ENCODE results near the gene LAMA3. TPM values are rescaled to one million over a fixed set of nuclear protein-coding genes. Genes with fewer than 3 reads are reported as not detected.

LAMA3 gene
- total RNA-seq, 2 donors from 2014 or later, result 0.19 TPM; not detected in 1

DNA sequence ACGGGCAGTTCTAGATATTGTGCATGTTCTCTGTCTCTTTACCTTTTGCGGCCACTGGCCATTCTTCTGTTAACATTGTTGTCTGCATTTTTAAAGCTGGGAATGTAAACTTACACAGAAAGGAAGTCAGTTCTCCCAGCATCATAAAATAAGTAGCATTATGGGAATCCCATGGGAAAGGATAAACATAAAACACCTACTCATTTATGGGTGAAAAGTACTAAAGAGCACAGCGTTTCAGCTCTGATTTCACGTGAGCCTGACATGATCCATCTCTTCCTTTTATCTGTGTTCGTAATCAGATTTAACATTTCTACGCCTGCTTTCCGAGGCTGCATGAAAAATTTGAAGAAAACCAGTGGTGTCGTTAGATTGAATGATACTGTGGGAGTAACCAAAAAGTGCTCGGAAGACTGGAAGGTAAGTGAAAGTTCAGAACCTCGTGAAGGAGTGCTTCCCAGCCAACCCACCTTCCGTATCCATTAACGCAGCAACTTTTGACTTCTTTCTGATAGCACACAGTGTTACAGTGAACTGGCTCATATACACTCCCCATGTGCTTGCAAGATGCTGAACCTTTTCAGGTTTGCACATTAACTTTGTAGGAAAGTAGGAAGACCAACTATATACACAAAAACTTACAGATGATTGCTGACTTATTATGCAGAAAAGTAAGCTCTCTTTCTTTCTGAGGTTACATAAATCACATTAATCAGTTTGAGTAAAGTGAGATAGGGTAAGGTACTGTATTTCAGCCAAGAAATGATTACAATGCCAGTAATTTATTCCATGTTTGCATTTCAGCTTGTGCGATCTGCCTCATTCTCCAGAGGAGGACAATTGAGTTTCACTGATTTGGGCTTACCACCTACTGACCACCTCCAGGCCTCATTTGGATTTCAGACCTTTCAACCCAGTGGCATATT is 238.8 kb downstream of the LAMA3 start:
- no peak overlapping the region for H3K27ac Mint-ChIP-seq
- H3K4me1 Mint-ChIP-seq (ENCODE audit: low read depth), result peaks cover 21% of the 10 kb centered on the region
- no peaks in the 10 kb centered on the region for H3K36me3 Mint-ChIP-seq (ENCODE audit: insufficient read depth in 2 of 2)
- DNase-seq, result no peak
- H3K9me3 Mint-ChIP-seq, result no peaks in the 10 kb centered on the region
- no peak for ATAC-seq (replicated peaks in 1 of 2)
- H3K27me3 Mint-ChIP-seq (ENCODE audit: low read depth), result no peaks in the 10 kb centered on the region
- no peak overlapping the region for H3K4me3 Mint-ChIP-seq

DNA sequence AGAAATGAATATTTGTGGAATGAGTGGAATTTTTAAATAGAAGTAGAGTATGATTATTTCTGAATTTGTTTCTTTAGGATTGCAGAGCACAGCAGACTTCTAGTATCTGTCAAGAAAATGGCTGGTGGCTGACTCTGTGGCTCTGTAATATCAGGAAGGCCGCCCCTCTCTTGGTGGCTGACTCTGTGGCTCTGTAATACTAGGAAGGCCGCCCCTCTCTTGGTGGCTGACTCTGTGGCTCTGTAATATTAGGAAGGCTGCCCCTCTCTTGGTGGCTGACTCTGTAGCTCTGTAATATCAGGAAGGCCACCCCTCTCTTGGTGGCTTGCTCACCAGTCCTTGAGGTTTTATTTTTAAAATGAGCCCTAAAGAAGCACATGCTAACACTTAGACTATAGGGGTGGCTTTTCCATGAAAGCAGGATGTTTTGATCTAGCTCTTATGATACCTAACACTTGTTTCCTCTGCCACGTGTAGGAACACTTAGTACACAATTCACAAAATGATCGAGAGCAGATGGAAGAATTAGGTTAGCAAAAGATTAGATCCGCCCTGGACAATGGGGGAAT is 240.2 kb downstream of the LAMA3 start:
- peak overlapping the region in 1 of 2 donors; percentile 27 for H3K4me3 Mint-ChIP-seq
- ATAC-seq (replicated peaks in 1 of 2) (peak; percentile 78 to 83), DNase-seq (peak; percentile 11 to 16)
- no peaks in the 10 kb centered on the region for H3K9me3 Mint-ChIP-seq
- H3K4me1 Mint-ChIP-seq (ENCODE audit: low read depth), result peaks cover 26% of the 10 kb centered on the region
- peak overlapping the region; percentile 1 for H3K27ac Mint-ChIP-seq
- no peaks in the 10 kb centered on the region for H3K27me3 Mint-ChIP-seq (ENCODE audit: low read depth)
- H3K36me3 Mint-ChIP-seq (ENCODE audit: insufficient read depth in 2 of 2), result no peaks in the 10 kb centered on the region

DNA sequence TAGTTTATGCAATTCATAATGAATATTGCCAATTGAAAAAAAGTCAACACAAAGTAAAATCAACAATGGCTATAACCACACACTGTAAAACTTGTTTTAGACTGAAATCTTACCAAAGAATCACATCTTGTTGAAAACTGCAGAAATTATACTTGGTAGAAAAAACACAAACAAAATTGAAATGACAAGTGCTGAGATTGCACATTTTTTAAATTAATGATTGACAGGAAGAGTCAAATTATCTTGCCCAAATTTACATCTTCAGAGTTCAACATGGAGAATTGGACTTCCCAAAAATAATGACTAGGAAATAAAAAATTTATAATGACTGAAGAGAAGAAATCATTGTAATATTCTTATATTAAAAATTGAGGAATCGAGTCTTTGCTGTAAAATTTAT is 240.7 kb downstream of the LAMA3 start:
- DNase-seq (no peak), ATAC-seq (replicated peaks in 1 of 2) (no peak)
- H3K4me1 Mint-ChIP-seq (ENCODE audit: low read depth), result peaks cover 31% of the 10 kb centered on the region
- H3K27ac Mint-ChIP-seq, result no peak overlapping the region
- H3K4me3 Mint-ChIP-seq, result no peak overlapping the region
- H3K27me3 Mint-ChIP-seq (ENCODE audit: low read depth), result peaks cover 4% of the 10 kb centered on the region
- no peaks in the 10 kb centered on the region for H3K9me3 Mint-ChIP-seq
- no peaks in the 10 kb centered on the region for H3K36me3 Mint-ChIP-seq (ENCODE audit: insufficient read depth in 2 of 2)

DNA sequence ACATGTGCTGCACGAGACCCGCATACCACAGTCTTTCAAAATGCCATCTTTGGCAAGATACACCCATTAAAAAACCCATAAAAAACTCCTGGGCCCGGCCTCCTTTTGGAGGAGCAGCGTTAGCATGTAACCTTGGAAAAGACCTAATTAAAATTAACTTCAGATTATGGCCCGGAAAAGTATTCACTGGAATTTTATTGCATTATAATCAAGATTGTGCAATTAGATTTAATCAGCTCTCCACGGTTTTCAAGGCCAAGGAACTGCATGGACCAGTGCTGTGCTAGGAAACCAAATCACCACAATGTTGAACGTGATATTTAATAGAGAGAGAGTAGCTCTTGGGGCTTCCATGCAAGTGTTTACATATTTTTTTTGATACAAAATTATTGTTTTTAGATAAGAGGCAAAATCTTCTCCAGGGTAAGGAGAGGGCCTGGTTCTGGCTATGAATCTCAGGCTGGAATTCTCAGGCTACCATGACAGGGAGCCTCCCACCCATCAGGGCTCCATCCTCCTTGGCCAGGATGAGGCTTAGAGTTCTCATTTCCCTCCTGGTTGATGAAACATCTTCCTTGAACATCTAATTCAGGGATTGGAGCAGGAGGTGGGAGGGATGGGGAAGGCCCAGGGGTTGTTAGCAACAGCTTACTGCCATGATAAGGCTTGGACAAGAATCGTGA is 243.3 kb downstream of the LAMA3 start:
- no peak overlapping the region for H3K4me3 Mint-ChIP-seq
- H3K27ac Mint-ChIP-seq, result no peak overlapping the region
- peaks cover 7% of the 10 kb centered on the region for H3K27me3 Mint-ChIP-seq (ENCODE audit: low read depth)
- ATAC-seq (replicated peaks in 1 of 2) (no peak), DNase-seq (no peak)
- no peaks in the 10 kb centered on the region for H3K36me3 Mint-ChIP-seq (ENCODE audit: insufficient read depth in 2 of 2)
- H3K9me3 Mint-ChIP-seq, result no peaks in the 10 kb centered on the region
- H3K4me1 Mint-ChIP-seq (ENCODE audit: low read depth), result peaks cover 56% of the 10 kb centered on the region

DNA sequence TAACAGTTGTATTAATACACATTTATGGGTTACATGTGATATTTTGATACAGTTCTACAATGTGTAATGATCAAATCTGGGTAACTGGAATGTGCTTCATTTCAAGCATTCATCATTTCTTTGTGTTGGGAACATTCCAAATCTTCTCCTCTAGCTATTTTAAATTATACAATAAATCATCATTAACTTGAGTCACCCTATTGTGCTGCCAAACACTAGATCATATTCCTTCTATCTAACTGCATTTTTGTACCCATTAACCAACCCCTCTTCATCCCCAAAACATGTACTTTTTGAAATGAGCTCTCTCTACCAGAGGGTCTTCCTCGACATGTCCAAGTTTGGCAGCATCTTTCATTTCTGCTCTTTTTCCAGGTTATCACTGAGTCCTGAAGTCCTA is 244.2 kb downstream of the LAMA3 start:
- Mint-ChIP-seq H3K36me3 (ENCODE audit: insufficient read depth in 2 of 2) (no peaks in the 10 kb centered on the region), H3K27ac (peak overlapping the region; percentile 16), H3K9me3 (no peaks in the 10 kb centered on the region), H3K27me3 (ENCODE audit: low read depth) (peaks cover 7% of the 10 kb centered on the region), H3K4me3 (no peak overlapping the region), H3K4me1 (ENCODE audit: low read depth) (peaks cover 60% of the 10 kb centered on the region)
- ATAC-seq (replicated peaks in 1 of 2), result no peak
- DNase-seq, result no peak

DNA sequence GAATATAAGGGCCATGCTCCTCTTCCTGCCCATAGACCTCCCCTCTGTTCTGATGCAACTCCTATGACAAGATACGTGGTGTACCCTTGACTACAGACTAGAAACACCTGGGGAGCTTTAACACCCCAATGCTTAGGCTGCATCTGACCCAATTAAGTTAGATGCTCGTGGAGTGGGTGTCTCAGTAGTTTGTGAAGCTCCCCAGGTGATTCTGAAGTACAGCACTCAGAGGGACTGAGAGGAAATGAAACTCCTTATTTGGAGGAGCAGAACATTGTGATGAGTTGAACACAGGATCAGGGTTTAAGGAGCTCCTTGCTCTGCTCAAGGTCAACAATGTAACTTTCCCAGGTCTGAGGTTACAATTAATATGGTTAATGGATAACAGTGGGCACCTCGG is 245.0 kb downstream of the LAMA3 start:
- no peaks in the 10 kb centered on the region for H3K9me3 Mint-ChIP-seq
- H3K27me3 Mint-ChIP-seq (ENCODE audit: low read depth), result peaks cover 11% of the 10 kb centered on the region
- no peak for DNase-seq
- H3K4me3 Mint-ChIP-seq, result no peak overlapping the region
- H3K36me3 Mint-ChIP-seq (ENCODE audit: insufficient read depth in 2 of 2), result no peaks in the 10 kb centered on the region
- no peak overlapping the region for H3K27ac Mint-ChIP-seq
- peak in 1 of 2 donors; percentile 29 for ATAC-seq (replicated peaks in 1 of 2)
- H3K4me1 Mint-ChIP-seq (ENCODE audit: low read depth), result peaks cover 65% of the 10 kb centered on the region

DNA sequence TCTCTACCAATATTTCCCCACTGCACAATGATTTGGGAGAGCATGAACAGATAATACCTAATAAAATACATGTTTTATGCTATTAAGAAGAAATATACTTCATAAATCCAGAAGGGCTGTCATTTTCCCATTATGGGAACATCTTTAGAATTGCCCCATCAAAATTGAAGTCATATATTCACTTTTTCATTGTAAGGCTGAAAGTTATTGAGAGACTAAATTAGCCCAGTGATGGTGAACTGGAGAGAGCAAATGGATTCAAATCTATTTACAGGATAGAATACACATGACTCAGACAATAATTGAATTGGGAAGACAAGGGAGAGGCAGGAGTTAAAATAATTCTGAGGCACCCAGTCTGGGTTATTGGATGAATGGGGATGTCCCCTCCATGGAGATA is 245.6 kb downstream of the LAMA3 start:
- no peak for ATAC-seq (replicated peaks in 1 of 2)
- H3K4me1 Mint-ChIP-seq (ENCODE audit: low read depth), result peaks cover 61% of the 10 kb centered on the region

DNA sequence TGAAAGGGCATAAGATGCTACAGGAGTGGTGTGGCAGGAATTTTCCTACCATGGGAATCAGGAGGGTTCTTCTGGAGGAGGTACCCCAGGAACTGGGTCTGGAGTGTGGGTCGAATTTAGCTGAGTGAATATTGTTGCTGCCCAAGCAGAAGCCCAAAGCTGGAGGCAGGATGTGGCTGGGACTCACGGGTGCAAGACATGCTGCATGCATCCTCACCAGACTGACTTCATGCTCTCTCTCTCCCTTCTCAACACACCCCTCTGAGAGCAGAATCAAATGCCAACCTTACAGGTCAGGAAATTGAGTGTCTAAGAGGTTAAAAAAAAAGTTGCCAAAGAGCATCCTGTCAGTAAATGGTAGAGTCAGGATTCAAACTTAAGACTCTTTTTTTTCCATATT is 246.6 kb downstream of the LAMA3 start:
- no peak overlapping the region for H3K4me3 Mint-ChIP-seq
- H3K27ac Mint-ChIP-seq, result no peak overlapping the region
- peak; percentile 44 to 77 for ATAC-seq (replicated peaks in 1 of 2)

More for the DNA sequence above, 245.6 kb downstream of the LAMA3 start:
- no peak for DNase-seq
- Mint-ChIP-seq H3K27ac (no peak overlapping the region), H3K4me3 (no peak overlapping the region), H3K36me3 (ENCODE audit: insufficient read depth in 2 of 2) (no peaks in the 10 kb centered on the region), H3K9me3 (no peaks in the 10 kb centered on the region), H3K27me3 (ENCODE audit: low read depth) (peaks cover 17% of the 10 kb centered on the region)

DNA sequence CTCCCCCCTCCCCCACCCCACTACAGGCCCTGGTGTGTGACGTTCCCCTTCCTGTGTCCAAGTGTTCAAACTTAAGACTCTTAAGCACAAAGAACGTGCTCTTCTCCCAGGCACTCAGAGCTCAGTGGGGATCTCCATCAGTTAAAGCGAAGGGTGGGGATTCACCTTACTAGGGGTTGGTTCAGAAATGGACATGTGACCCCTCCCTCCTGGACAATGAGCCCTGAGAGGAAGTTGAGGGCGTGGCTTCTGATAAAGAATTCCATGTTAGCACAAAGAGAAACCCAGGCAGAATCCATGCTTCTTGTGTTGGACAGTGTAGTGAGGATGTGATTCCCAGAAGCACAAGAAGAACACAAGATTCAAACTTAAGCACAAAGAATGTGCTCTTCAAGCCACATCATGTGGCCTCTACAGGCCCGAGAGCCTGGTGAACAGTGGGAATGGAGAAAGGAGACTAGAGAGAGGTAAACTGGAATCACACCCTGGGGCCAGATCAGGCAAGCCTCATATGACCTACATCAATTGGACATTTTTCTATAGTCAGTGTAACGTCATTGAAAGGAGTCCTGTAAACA is 247.2 kb downstream of the LAMA3 start:
- ATAC-seq (replicated peaks in 1 of 2) (no peak), DNase-seq (no peak)
- H3K27me3 Mint-ChIP-seq (ENCODE audit: low read depth), result peaks cover 22% of the 10 kb centered on the region
- H3K4me3 Mint-ChIP-seq, result no peak overlapping the region
- H3K36me3 Mint-ChIP-seq (ENCODE audit: insufficient read depth in 2 of 2), result no peaks in the 10 kb centered on the region
- no peaks in the 10 kb centered on the region for H3K9me3 Mint-ChIP-seq
- peaks cover 58% of the 10 kb centered on the region for H3K4me1 Mint-ChIP-seq (ENCODE audit: low read depth)
- H3K27ac Mint-ChIP-seq, result no peak overlapping the region

More for the DNA sequence above, 246.6 kb downstream of the LAMA3 start:
- H3K36me3 Mint-ChIP-seq (ENCODE audit: insufficient read depth in 2 of 2), result no peaks in the 10 kb centered on the region
- H3K27me3 Mint-ChIP-seq (ENCODE audit: low read depth), result peaks cover 19% of the 10 kb centered on the region
- H3K9me3 Mint-ChIP-seq, result no peaks in the 10 kb centered on the region
- peaks cover 56% of the 10 kb centered on the region for H3K4me1 Mint-ChIP-seq (ENCODE audit: low read depth)
- peak in 1 of 2 donors; percentile 11 for DNase-seq

DNA sequence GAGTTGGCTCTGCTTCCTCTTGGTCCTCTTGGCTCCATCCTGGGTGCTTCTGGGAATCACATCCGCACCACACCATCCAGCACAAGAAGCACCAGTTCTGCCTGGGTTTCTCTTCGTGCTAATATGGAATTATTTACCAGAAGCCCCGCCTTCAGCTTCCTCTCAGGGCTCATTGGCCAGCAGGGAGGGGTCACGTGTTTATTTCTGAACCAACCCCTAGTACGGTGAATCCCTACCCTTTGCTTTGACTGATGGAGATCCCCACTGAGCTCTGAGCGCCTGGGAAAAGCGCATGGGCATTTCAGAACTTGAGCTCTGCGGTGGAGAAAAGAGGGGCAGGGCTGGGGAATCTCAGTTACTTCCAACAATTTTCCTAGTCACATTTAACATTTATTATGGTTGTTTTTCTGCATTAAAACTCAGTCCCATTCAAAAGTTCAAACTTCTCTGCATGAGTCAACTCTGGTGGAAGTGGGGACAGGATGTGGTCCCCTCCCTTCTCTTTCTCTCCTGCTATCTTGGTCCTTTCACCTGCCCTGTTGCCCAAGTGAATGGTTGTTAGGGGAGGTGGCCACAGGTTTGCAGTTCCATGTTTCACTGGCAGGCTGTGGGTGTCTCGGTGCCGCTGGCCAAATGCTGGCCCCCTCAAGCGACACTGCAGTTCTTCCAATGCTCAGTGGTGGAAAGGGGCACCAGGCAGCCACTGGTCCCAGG is 248.9 kb downstream of the LAMA3 start:
- Mint-ChIP-seq H3K9me3 (no peaks in the 10 kb centered on the region), H3K27me3 (ENCODE audit: low read depth) (peaks cover 30% of the 10 kb centered on the region), H3K27ac (no peak overlapping the region), H3K4me1 (ENCODE audit: low read depth) (peaks cover 74% of the 10 kb centered on the region), H3K4me3 (peak overlapping the region in 1 of 2 donors; percentile 1), H3K36me3 (ENCODE audit: insufficient read depth in 2 of 2) (no peaks in the 10 kb centered on the region)
- ATAC-seq (replicated peaks in 1 of 2) (peak; percentile 60 to 61), DNase-seq (peak; percentile 12 to 21)

DNA sequence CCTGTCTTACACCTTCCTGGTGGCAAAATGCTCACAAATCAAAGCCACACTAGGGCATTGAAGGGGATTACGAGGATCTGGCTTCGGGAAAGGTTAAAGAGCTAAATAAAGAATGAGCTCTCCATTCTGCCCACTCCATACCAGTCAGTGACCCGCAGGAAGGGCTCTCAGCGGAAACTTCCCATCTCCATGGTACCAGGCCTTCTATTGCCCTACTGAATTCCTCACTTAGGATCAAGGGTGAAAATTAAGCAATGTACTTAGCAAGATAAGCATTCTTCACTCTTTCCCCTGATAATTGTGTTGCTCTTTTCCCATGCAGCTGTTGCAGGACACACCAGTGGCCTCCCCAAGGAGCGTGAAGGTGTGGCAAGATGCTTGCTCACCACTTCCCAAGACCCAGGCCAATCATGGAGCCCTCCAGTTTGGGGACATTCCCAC is 249.7 kb downstream of the LAMA3 start:
- no peaks in the 10 kb centered on the region for H3K9me3 Mint-ChIP-seq
- peaks cover 80% of the 10 kb centered on the region for H3K4me1 Mint-ChIP-seq (ENCODE audit: low read depth)
- H3K36me3 Mint-ChIP-seq (ENCODE audit: insufficient read depth in 2 of 2), result no peaks in the 10 kb centered on the region
- DNase-seq, result no peak
- ATAC-seq (replicated peaks in 1 of 2), result no peak
- no peak overlapping the region for H3K27ac Mint-ChIP-seq
- no peak overlapping the region for H3K4me3 Mint-ChIP-seq
- H3K27me3 Mint-ChIP-seq (ENCODE audit: low read depth), result peaks cover 35% of the 10 kb centered on the region

DNA sequence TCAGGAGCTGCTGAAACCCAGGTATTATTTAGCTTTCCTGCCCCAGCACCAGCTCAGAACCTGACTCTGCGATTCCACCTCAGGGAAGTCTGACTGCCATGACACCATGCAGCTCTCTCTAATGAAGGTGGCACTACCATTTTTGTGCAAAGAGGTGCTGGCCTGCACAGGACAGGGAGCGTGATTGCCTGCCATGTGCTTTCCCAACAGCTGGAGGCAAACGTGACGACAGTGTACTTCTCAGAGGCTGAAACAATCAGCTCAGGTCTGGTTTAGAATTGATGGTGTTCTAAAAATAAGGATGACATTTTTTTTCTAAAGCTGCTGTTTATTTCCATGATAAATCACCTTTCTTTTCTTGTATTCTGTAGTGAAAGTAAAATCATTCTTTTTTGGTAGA is 250.1 kb downstream of the LAMA3 start:
- H3K9me3 Mint-ChIP-seq, result no peaks in the 10 kb centered on the region
- peaks cover 39% of the 10 kb centered on the region for H3K27me3 Mint-ChIP-seq (ENCODE audit: low read depth)
- DNase-seq (no peak), ATAC-seq (replicated peaks in 1 of 2) (no peak)
- no peak overlapping the region for H3K27ac Mint-ChIP-seq
- peaks cover 80% of the 10 kb centered on the region for H3K4me1 Mint-ChIP-seq (ENCODE audit: low read depth)
- no peaks in the 10 kb centered on the region for H3K36me3 Mint-ChIP-seq (ENCODE audit: insufficient read depth in 2 of 2)
- H3K4me3 Mint-ChIP-seq, result no peak overlapping the region

All from activated T-cell treated with anti-CD3 and anti-CD28 coated beads, Interleukin-2, amount 50 U/mL, for 72 hours (primary cell).